ENCODE data around the gene FBXO33. TPM values are rescaled to one million over a fixed set of nuclear protein-coding genes. Genes with fewer than 3 reads are reported as not detected.

The FBXO33 gene
- total RNA-seq, 6 experiments from 2014 or later = 4.3 to 6.0 (median 5.2) TPM

- no peak for DNase-seq
- 93% methylated on average over 3 of the region's 3 CpGs for WGBS (ENCODE audit: insufficient coverage, low coverage, low lambda C conversion rate, missing lambda C conversion rate)
These were observed 81.4 kb downstream of the FBXO33 start for GRCh38 chr14:39350866-39351265.

More at GRCh38 chr14:39350866-39351265, 81.4 kb downstream of the FBXO33 start:
- no peak for ATAC-seq
- Histone ChIP-seq H3K36me3 (peaks cover 4 to 37% (median 11%) of the 10 kb centered on the region in 4 donors), H3K27me3 (no peaks in the 10 kb centered on the region), H3K4me1 (no peaks in the 10 kb centered on the region), H3K27ac (no peak overlapping the region), H3K4me3 (no peak overlapping the region), H3K9me3 (no peaks in the 10 kb centered on the region)
- intact Hi-C loops (cut with DNase I) = no loop called here
- no peak for TF ChIP-seq CTCF (IDR thresholded peaks at IDR 0.05)
- no peak for TF ChIP-seq POLR2A (IDR thresholded peaks at IDR 0.05)

Other genes starting within 250 kb of the FBXO33 start
- gene MIA2, start 198.5 kb downstream of the FBXO33 start, total RNA-seq = 10 to 100 TPM; 58.7 to 90.8 (median 73.6) TPM

Measured in right lobe of liver (tissue), 6 donors.